Central memory CD8-positive, alpha-beta T cell (primary cell): Measurements from ENCODE around the gene FGFBP1.

Experiments used
- ATAC-seq: fragments of 150-1000 bp; cut with Tn5 transposase; replicated peaks from 2 replicates; pipeline ENCODE4 v1.10.0; 2022; ENCODE audit warnings: mild to moderate bottlenecking, moderate FRiP score, moderate number of reproducible peaks; ENCODE audit not compliant: poor library complexity, severe bottlenecking; ENCODE audit errors: extremely low read depth
- DNase-seq, 2 donors: peaks; one replicate each; pipeline ENCODE4 v3.0.0; 2021; ENCODE audit warnings: low spot score in 2 of 2
- H3K27ac Mint-ChIP-seq: one replicate; pipeline ENCODE4 v1.8.0; 2022; ENCODE audit warnings: low read depth, mild to moderate bottlenecking, moderate library complexity, mixed read lengths
- H3K27me3 Mint-ChIP-seq: one replicate; pipeline ENCODE4 v1.8.0; 2022; ENCODE audit warnings: mixed read lengths
- H3K36me3 Mint-ChIP-seq: one replicate; pipeline ENCODE4 v1.8.0; 2022; ENCODE audit warnings: mild to moderate bottlenecking, moderate library complexity, mixed read lengths; ENCODE audit not compliant: insufficient read depth
- H3K4me1 Mint-ChIP-seq: one replicate; pipeline ENCODE4 v1.8.0; 2022; ENCODE audit warnings: mixed read lengths
- H3K4me3 Mint-ChIP-seq: one replicate; pipeline ENCODE4 v1.8.0; 2022; ENCODE audit warnings: mild to moderate bottlenecking, moderate library complexity, mixed read lengths
- H3K9me3 Mint-ChIP-seq: one replicate; pipeline ENCODE4 v1.8.0; 2022; ENCODE audit warnings: mixed read lengths

Gene FGFBP1

DNA sequence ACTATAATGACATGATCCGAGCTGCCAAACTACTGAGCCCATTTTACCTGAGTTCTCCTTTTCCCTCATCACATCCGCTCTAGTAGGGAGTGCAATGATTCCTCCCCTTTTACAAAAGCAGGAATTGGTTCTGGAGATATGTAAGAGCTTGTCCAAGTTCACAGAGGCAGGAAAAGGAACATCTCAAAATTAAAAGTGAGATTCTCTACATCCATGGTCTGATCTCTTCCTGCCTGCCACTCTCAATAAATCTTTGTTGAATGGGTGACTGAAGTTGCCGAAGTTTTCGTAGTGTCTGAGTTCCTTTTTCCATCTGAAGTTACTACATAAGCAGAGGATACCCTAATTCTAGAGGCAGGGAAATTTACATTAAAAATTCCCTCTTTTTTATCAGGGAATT is at the start of gene FGFBP1:
TSS of gene FGFBP1 (minus strand) at position 101 of the 400 bp plus-strand sequence. CDS start 2,108 bp downstream, outside the sequence.
- DNase-seq = no peak
- Mint-ChIP-seq H3K27me3 (peaks cover 28% of the 10 kb centered on the region), H3K4me3 (no peak within 1 kb of the TSS), H3K4me1 (no peaks in the 10 kb centered on the region), H3K27ac (no peak within 1 kb of the TSS), H3K36me3 (peaks cover 2% of the 10 kb centered on the region), H3K9me3 (no peaks in the 10 kb centered on the region)
- ATAC-seq = no peak

DNA sequence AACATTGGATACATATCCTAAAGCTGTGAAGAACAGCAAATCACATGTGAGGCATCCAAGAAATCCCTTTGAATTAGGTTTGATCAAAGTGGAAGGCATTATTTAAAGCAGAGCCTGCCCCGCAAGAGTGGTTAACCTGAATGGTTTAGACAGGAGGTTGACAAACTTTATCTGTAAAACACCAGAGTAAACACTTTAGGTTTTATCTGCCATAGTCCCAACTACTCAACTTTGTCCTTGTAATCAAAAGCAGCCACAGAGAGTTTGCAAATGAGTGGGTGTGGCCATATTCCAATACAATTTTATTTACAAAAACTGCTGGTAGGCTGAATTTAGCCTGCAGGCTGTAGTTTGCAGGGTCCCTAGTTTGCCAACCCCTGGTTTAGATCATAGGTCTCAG is 49.7 kb upstream of the FGFBP1 start:
- H3K4me1 Mint-ChIP-seq = no peaks in the 10 kb centered on the region
- H3K27me3 Mint-ChIP-seq = peaks cover 54% of the 10 kb centered on the region
- DNase-seq = no peak
- no peak for ATAC-seq
- no peaks in the 10 kb centered on the region for H3K36me3 Mint-ChIP-seq
- H3K9me3 Mint-ChIP-seq = no peaks in the 10 kb centered on the region
- no peak overlapping the region for H3K27ac Mint-ChIP-seq
- no peak overlapping the region for H3K4me3 Mint-ChIP-seq

- no peaks in the 10 kb centered on the region for H3K4me1 Mint-ChIP-seq
- H3K27me3 Mint-ChIP-seq = peaks cover 67% of the 10 kb centered on the region
- ATAC-seq (no peak), DNase-seq (no peak)
- no peak overlapping the region for H3K4me3 Mint-ChIP-seq
- no peaks in the 10 kb centered on the region for H3K9me3 Mint-ChIP-seq
- peaks cover 2% of the 10 kb centered on the region for H3K36me3 Mint-ChIP-seq
- H3K27ac Mint-ChIP-seq = no peak overlapping the region
Observed at GRCh38 chr4:15986907-15987306, 48.4 kb upstream of the FGFBP1 start.

- no peak overlapping the region for H3K27ac Mint-ChIP-seq
- H3K4me3 Mint-ChIP-seq = no peak overlapping the region
- peaks cover 2% of the 10 kb centered on the region for H3K36me3 Mint-ChIP-seq
- H3K9me3 Mint-ChIP-seq = no peaks in the 10 kb centered on the region
- peaks cover 60% of the 10 kb centered on the region for H3K27me3 Mint-ChIP-seq
- H3K4me1 Mint-ChIP-seq = no peaks in the 10 kb centered on the region
- ATAC-seq (no peak), DNase-seq (no peak)
Observed at GRCh38 chr4:15983610-15984009, 45.1 kb upstream of the FGFBP1 start.

- ATAC-seq = no peak
- Mint-ChIP-seq H3K27ac (no peak overlapping the region), H3K9me3 (no peaks in the 10 kb centered on the region), H3K27me3 (peaks cover 64% of the 10 kb centered on the region), H3K36me3 (peaks cover 2% of the 10 kb centered on the region), H3K4me3 (no peak overlapping the region), H3K4me1 (no peaks in the 10 kb centered on the region)
- DNase-seq = no peak
Observed at GRCh38 chr4:15982842-15983524, 44.4 kb upstream of the FGFBP1 start.

- no peak overlapping the region for H3K4me3 Mint-ChIP-seq
- peaks cover 35% of the 10 kb centered on the region for H3K27me3 Mint-ChIP-seq
- ATAC-seq (no peak), DNase-seq (no peak)
- H3K4me1 Mint-ChIP-seq = no peaks in the 10 kb centered on the region
- no peaks in the 10 kb centered on the region for H3K36me3 Mint-ChIP-seq
- no peaks in the 10 kb centered on the region for H3K9me3 Mint-ChIP-seq
- H3K27ac Mint-ChIP-seq = no peak overlapping the region
Observed at GRCh38 chr4:15976456-15977447, 38.2 kb upstream of the FGFBP1 start.

GRCh38 chr4:15971068-15971801 is 32.7 kb upstream of the FGFBP1 start:
- peak; percentile 89 for ATAC-seq
- H3K9me3 Mint-ChIP-seq = no peaks in the 10 kb centered on the region
- H3K27me3 Mint-ChIP-seq = no peaks in the 10 kb centered on the region
- DNase-seq = no peak
- H3K36me3 Mint-ChIP-seq = no peaks in the 10 kb centered on the region
- no peak overlapping the region for H3K4me3 Mint-ChIP-seq
- H3K4me1 Mint-ChIP-seq = peaks cover 6% of the 10 kb centered on the region
- peak overlapping the region; percentile 36 for H3K27ac Mint-ChIP-seq

DNA sequence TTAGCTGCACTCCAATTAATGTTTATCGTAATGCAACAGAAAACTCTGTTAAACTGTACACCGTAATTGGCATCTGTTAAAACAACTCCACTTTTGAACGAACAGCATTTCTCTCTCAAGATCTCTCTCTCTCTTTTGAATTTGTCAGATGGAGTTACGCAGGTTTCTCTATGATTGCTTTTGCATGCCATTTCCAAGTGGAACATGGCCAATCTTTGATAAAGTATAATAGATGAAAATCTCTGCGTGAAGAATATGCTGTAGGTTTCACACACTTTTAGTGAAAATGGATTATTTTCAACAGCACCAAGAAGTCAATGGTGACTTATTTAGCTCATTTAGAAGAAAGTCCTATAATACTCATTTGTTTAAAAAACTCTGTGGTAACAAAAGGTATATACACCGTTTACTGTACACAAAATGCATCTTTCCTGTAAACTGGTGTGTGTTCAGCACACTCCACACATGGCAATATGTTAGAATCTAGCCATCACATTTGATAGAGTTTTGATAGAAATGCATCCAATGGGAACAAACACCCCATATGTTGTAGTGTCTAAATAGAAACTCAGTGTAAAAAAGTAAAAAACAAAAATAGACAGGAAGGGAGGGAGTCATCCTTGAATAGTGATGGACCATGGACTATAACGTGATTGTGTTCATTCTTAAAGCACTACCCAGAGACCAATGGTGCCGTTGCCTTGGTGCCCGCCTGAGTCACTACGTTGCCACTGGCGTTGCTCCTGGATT is 30.2 kb upstream of the FGFBP1 start:
- Mint-ChIP-seq H3K4me1 (peaks cover 11% of the 10 kb centered on the region), H3K27ac (no peak overlapping the region), H3K27me3 (no peaks in the 10 kb centered on the region), H3K9me3 (no peaks in the 10 kb centered on the region), H3K4me3 (no peak overlapping the region), H3K36me3 (no peaks in the 10 kb centered on the region)
- DNase-seq = no peak
- no peak for ATAC-seq

GRCh38 chr4:15965325-15965724 is 26.8 kb upstream of the FGFBP1 start:
- no peak overlapping the region for H3K4me3 Mint-ChIP-seq
- H3K27me3 Mint-ChIP-seq = no peaks in the 10 kb centered on the region
- peaks cover 40% of the 10 kb centered on the region for H3K4me1 Mint-ChIP-seq
- DNase-seq (no peak), ATAC-seq (no peak)
- H3K36me3 Mint-ChIP-seq = peaks cover 13% of the 10 kb centered on the region
- no peaks in the 10 kb centered on the region for H3K9me3 Mint-ChIP-seq
- H3K27ac Mint-ChIP-seq = no peak overlapping the region

DNA sequence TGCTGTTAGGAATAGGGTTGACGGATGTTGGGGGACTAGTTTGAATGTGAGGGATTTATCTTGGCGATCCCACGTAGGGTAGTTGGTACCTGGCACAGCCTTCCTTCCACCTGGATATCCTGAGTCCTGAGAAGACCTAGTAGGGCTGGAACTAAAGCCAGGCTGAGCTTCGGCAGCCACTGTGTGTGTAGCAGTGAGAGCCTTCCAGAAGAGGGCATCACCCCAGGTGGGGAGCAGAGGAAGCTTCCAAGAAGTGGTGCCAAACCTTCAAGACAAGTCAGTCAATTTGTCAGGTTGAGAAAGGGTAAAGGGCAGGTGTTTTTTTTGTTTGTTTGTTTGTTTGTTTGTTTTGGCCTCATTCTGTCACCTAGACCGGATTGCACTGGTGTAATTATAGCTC is 25.6 kb upstream of the FGFBP1 start:
- no peaks in the 10 kb centered on the region for H3K27me3 Mint-ChIP-seq
- H3K36me3 Mint-ChIP-seq = peaks cover 13% of the 10 kb centered on the region
- peak overlapping the region; percentile 85 for H3K4me3 Mint-ChIP-seq
- no peaks in the 10 kb centered on the region for H3K9me3 Mint-ChIP-seq
- peaks cover 47% of the 10 kb centered on the region for H3K4me1 Mint-ChIP-seq
- DNase-seq (no peak), ATAC-seq (no peak)
- no peak overlapping the region for H3K27ac Mint-ChIP-seq

DNA sequence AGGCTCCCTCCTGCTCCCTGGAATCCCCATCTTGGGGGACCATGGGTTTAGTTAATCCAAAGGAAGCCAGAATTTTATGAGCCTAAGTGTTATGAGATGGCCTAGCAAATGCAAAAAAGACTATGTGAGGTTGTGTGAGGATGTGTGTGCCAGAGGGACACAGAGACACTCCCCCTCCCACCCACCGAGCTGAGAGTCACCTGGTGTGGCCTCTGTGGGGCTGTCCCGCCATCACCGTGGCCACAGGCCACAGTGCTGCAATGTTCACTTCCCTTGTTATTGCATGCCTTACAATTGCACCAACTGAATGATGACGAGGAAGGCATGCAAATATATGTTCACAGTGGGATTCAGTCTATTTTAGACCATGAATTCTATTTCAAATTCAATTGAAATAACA is 25.0 kb upstream of the FGFBP1 start:
- ATAC-seq = peak; percentile 72
- peak; percentile 21 to 62 for DNase-seq
- no peaks in the 10 kb centered on the region for H3K27me3 Mint-ChIP-seq
- no peaks in the 10 kb centered on the region for H3K9me3 Mint-ChIP-seq
- peaks cover 47% of the 10 kb centered on the region for H3K4me1 Mint-ChIP-seq
- peaks cover 13% of the 10 kb centered on the region for H3K36me3 Mint-ChIP-seq
- peak overlapping the region; percentile 89 for H3K27ac Mint-ChIP-seq
- peak overlapping the region; percentile 85 for H3K4me3 Mint-ChIP-seq

DNA sequence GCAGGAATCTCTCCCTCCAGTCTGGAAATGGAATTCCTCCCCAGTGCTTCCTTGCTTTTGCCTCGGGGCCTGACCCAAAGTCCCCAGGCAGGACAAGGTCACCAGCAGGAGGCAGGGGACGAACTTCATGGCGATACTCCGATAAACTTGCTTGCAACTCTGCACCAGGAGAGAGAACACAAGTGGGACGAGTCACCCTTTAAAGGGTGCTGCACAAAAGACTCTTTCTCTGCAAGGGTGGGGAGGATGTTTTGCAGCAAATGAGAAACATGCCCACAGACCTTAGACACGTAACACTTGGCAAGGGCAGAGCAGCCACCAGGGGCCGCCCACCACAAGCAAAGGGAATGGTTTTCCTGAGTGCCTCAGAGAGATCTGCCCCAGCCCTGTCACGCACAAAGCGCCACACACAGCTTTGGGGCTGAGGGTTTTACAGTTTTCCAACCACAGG is 24.5 kb upstream of the FGFBP1 start, which contains the start of gene FGFBP2:
TSS of gene FGFBP2 (minus strand) at position 175 of the 451 bp plus-strand sequence. CDS start at position 129, 46 bp downstream.
- Mint-ChIP-seq H3K27me3 (no peaks in the 10 kb centered on the region), H3K36me3 (peaks cover 13% of the 10 kb centered on the region), H3K4me1 (peaks cover 47% of the 10 kb centered on the region), H3K27ac (peak within 1 kb of the TSS; percentile 89), H3K4me3 (peak within 1 kb of the TSS; percentile 85), H3K9me3 (no peaks in the 10 kb centered on the region)
- DNase-seq (peak; percentile 48 to 71), ATAC-seq (peak; percentile 72)
